ENCODE results near the gene KIAA0930.
"Not testable (repeated sequence)": the region's sequence is repeated elsewhere in the genome, so short reads cannot be mapped to it uniquely, and the experiment has no call there.

KIAA0930 gene

DNA sequence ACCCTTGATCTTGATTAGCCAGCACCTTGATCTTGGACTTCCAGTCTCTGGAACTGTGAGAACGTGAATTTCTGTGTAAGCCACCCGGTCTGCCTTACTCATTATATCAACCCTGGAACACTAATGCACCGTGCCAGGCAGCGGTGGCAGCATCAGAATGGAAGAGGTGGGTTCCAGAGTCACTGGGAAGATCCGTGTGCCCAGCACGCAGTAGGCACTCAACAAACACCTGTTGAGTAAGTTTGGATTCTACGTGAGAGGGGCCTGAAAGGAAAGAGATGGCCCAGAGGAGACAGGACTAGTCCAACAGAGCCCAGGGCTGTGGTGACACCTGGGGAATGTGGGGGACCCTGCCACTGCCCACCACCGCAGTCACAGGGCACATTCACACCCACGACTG is 37.4 kb upstream of the KIAA0930 start:
- no peak overlapping the region for H3K4me3 ChIP-seq (ENCODE audit: low read length)
- DNase-seq (ENCODE audit: low read depth), result no peak
- TF ChIP-seq, protein P1, sequence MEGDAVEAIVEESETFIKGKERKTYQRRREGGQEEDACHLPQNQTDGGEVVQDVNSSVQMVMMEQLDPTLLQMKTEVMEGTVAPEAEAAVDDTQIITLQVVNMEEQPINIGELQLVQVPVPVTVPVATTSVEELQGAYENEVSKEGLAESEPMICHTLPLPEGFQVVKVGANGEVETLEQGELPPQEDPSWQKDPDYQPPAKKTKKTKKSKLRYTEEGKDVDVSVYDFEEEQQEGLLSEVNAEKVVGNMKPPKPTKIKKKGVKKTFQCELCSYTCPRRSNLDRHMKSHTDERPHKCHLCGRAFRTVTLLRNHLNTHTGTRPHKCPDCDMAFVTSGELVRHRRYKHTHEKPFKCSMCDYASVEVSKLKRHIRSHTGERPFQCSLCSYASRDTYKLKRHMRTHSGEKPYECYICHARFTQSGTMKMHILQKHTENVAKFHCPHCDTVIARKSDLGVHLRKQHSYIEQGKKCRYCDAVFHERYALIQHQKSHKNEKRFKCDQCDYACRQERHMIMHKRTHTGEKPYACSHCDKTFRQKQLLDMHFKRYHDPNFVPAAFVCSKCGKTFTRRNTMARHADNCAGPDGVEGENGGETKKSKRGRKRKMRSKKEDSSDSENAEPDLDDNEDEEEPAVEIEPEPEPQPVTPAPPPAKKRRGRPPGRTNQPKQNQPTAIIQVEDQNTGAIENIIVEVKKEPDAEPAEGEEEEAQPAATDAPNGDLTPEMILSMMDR (conservative IDR thresholded peaks at IDR 0.05; ENCODE audit: low read depth, low read length), result no peak

DNA sequence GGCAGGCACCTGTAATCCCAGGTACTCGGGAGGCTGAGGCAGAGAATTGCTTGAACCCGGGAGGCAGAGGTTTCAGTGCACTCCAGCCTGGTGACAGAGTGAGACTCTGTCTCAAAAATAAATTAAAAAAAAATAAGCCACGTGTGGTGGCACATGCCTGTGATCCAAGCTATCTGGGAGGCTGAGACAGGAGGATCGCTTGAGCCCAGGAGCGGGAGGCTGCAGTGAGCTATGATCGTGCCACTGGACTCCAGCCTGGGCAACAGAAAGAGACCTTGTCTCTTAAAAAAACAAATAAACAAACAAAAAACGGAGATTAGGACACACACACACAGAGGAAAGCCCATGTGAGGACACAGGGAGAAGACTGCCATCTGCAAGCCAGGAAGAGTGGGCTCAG is 37.0 kb upstream of the KIAA0930 start:
- DNase-seq (ENCODE audit: low read depth); H3K4me3 ChIP-seq (ENCODE audit: low read length): not testable (repeated sequence)

DNA sequence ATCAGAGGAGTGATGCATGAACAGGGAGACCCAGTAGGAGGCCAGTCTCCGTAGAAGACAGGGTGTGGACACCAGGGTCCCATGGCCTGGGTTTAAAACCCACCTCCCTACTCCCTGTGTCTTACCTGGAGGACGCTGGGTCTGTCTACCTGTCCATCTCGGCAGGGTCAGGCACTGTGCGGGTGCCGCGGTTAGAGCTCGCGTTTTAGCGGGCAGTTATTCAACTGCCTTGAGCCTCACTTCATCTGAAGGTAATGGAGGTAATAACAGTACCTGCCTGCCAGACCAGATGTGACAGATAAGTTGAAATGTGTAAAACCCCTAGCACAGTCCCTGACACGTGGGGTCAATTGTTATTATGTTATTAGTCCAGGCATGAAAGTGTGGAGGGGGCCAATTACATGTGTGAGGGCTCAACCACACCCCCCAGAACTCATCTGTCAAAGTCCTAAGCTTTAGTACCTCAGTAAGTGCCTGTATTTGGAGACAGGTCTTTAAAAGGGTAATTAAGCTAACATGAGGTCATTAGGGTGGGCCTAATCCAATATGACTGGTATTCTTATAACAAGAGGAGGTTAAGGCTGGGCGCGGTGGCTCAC is 35.9 kb upstream of the KIAA0930 start:
- DNase-seq (ENCODE audit: low read depth), result no peak
- H3K4me3 ChIP-seq (ENCODE audit: low read length), result no peak overlapping the region
- TF ChIP-seq, protein P1 (conservative IDR thresholded peaks at IDR 0.05; ENCODE audit: low read depth, low read length), result no peak

DNA sequence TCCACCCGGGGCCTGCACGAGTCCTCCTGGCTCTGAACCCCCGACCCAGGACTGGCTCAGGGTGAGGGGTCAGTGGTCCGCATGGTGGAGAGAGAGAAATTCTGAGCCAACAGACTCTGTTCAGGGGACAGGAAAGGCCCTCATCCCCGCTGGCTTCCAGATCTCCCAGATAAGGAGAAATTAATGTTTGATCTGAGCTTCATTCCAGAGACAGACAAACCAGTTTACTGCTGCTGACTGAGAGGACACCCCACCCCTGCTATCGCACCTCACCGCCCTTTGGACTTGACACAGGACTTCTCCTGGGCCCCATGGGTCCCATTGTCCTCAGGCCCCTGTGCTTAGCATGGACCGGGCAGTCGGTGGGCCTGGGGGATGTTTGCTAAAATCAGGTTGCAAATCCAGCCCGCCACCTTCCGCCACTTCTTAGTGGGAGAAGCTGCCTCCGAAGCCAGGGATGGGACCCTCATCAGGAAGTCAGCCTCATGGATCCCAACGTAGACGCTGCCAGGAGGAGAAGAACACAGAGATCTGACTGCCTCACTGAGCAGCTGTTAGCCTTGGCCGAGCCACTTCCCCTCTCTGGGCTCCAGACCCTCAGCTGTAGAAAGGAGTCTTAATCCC is 32.9 kb upstream of the KIAA0930 start:
- no peak for DNase-seq (ENCODE audit: low read depth)
- no peak overlapping the region for H3K4me3 ChIP-seq (ENCODE audit: low read length)
- TF ChIP-seq, protein P1 (conservative IDR thresholded peaks at IDR 0.05; ENCODE audit: low read depth, low read length), result no peak

DNA sequence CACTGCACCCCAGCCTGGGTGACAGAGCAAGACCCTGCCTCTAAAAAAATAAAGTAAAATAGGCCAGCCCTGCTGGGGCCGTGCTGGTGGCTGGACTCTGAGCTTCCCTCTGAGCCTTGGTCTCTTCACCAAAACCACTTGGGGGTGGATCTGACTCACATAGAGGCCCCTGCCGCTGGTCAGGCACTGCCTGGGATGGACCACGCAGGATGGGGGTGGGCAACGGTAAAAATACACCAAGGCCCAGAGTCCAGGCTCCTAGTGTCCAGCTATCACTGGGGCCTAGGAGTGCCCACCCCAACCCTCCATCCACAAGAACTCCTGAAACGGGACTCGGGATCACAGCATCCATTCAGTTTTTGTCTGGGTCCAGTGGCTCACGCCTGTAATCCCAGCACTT is 31.8 kb upstream of the KIAA0930 start:
- TF ChIP-seq, protein P1 (conservative IDR thresholded peaks at IDR 0.05; ENCODE audit: low read depth, low read length), result no peak
- no peak for DNase-seq (ENCODE audit: low read depth)
- no peak overlapping the region for H3K4me3 ChIP-seq (ENCODE audit: low read length)

DNA sequence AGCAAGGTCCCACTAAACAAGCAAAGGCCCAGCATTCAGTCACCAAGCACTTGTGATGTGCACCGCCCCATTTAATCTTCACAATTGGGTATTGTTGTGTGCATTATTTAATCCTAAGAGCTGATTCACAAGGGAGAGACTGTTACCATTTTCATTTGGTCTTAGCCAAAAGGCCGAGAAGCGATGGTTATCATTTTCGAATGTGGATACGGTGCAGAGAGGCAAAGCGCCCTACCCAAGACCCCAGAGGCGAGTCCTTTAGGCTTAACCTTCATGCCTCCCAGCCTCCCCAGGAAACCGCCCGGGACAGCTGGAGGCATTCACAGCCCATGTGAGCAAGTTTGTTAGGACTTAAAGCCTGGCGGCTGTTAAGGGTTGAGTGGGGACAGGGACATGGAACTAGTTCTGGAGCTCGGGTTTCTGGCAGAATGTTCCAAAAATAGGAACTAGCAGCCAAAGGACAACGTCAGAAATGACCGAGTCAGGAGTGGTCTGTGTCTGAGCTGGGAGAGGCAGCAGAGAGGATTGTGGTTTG is 31.0 kb upstream of the KIAA0930 start:
- no peak overlapping the region for H3K4me3 ChIP-seq (ENCODE audit: low read length)
- TF ChIP-seq, protein P1 (conservative IDR thresholded peaks at IDR 0.05; ENCODE audit: low read depth, low read length), result no peak
- no peak for DNase-seq (ENCODE audit: low read depth)

DNA sequence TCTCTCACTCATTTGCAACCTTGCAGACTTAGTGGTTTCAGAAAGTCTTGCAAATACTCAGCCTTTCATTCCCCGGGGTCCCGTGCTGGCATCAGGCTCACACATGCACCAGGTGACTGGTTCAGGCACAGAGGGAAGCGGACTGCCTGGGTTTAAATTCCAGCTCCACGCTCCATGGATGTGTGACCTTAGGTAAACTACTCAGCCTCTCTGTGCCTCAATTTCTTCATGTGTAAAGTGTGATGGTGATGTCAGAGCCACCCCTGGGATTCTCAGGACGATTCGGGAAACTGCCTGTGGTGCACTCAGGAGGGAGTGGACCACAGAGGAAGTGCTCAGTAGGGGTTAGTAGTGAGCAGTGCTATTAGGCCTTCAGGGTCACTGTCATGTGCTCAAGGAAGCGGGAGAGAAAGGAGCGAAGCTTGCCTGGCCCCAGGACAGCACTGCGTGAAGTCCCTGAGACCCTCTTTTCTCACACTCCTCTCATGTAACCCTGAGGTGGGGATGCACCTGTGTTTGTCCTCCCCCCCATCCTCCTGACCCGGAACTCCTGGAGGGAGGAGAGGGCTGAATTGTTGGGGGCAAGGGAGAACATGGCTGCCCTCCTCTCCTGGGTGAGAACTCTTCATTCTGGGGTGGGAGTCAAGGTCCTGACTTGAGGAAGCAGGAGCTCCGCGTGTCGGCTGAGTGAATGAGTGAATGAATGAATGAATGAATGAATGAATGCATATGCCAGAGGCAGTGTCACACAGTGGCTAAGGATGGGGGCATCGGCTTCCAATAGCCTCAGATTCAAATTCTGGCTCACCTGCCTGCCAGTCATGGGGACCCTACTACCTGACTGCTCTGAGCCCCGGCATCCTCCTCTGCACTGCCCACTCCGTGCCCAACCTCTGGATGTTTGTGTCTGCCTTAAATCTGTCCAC is 29.7 kb upstream of the KIAA0930 start:
- H3K4me3 ChIP-seq (ENCODE audit: low read length), result no peak overlapping the region
- no peak for DNase-seq (ENCODE audit: low read depth)
- TF ChIP-seq, protein P1 (conservative IDR thresholded peaks at IDR 0.05; ENCODE audit: low read depth, low read length), result no peak
